ENCODE results near the gene CDCP1. TPM values are rescaled to one million over a fixed set of nuclear protein-coding genes. Genes with fewer than 3 reads are reported as not detected.
"Not testable (repeated sequence)": the region's sequence is repeated elsewhere in the genome, so short reads cannot be mapped to it uniquely, and the experiment has no call there.

Gene CDCP1
- total RNA-seq, 2 donors from 2014 or later = 0.41 to 1.5 TPM

DNA sequence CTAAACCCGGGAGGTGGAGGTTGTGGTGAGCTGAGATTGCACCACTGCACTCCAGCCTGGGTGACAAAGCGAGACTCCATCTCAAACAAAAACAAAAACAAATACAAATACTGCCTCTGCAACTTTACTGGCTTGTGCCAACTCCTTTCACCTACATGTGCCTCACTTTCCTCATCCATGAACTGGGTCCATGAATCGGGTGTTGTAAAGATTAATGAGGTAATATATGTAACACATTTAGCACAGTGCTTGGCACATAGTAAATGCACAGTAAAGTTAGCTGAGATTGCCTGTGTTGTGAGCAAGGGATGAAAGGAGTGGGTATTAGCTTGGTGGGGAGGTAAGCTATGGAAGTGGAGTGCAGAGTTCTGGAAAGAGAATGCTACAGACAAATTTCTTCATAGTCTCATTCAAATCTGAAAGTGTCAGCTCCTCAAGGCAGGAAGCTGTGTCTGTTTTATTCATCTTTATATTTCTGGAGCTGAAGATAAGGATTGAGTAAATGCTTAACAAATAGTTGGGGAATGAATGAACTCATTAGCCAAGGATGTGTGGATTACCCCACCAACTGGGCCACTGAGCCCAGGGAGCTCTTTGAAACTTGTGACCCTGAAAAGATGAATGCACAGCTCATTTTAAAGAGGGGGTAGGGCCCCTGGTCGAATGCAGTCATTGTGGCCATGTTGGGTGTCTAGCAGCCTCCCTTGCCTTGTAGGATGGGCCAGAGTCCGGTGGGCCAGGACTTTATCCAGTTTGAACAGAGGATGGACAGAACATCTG, 7.7 kb upstream of the CDCP1 start:
- DNase-seq (ENCODE audit: low spot score in 2 of 2) = no peak
- H3K36me3 Mint-ChIP-seq = peaks cover 13 to 17% of the 10 kb centered on the region in 2 donors
- no peak overlapping the region for H3K27ac Mint-ChIP-seq
- H3K9me3 Mint-ChIP-seq = peaks cover 15 to 17% of the 10 kb centered on the region in 2 donors
- ATAC-seq = no peak

GRCh38 chr3:45152307-45152706, 6.1 kb upstream of the CDCP1 start:
- DNase-seq (ENCODE audit: low spot score in 2 of 2) = no peak
- ATAC-seq = no peak
- H3K36me3 Mint-ChIP-seq = peaks cover 13 to 17% of the 10 kb centered on the region in 2 donors
- no peak overlapping the region for H3K27ac Mint-ChIP-seq
- H3K9me3 Mint-ChIP-seq = peaks cover 15 to 17% of the 10 kb centered on the region in 2 donors

GRCh38 chr3:45151100-45151499, 4.9 kb upstream of the CDCP1 start:
- Mint-ChIP-seq H3K9me3 (peaks cover 15 to 17% of the 10 kb centered on the region in 2 donors), H3K27ac (no peak overlapping the region), H3K36me3 (peaks cover 13 to 24% of the 10 kb centered on the region in 2 donors)
- no peak for ATAC-seq
- DNase-seq (ENCODE audit: low spot score in 2 of 2) = no peak

DNA sequence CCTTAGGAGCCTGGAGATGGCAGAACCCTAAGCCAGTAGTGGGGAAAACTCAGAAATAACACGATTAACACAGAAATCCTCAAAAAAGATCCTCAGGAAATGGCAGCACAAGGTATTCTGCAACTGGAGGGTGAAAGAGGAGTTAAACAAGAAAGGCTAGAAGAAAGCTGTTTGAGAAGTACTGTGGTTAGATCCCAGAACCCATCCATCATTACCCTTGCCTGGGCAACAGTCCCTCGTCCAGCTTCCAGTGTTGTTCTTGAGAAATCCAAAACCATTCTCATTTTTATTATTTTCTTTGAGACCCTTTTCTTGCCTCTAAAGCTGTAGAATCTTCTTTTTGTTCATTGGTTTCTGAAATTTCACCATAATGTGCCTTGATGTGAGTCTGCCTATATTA, 2.7 kb upstream of the CDCP1 start:
- DNase-seq (ENCODE audit: low spot score in 2 of 2) (no peak), ATAC-seq (no peak)
- H3K36me3 Mint-ChIP-seq = peaks cover 13 to 24% of the 10 kb centered on the region in 2 donors
- peaks cover 15 to 17% of the 10 kb centered on the region in 2 donors for H3K9me3 Mint-ChIP-seq
- no peak overlapping the region for H3K27ac Mint-ChIP-seq

GRCh38 chr3:45145223-45145622, 955 bp downstream of the CDCP1 start:
- peaks cover 5% of the 10 kb centered on the region in 2 donors for H3K9me3 Mint-ChIP-seq
- no peak for DNase-seq (ENCODE audit: low spot score in 2 of 2)
- no peak for ATAC-seq
- peaks cover 5 to 14% of the 10 kb centered on the region in 2 donors for H3K36me3 Mint-ChIP-seq
- H3K27ac Mint-ChIP-seq = no peak overlapping the region

- no peak for ATAC-seq
- DNase-seq (ENCODE audit: low spot score in 2 of 2) = no peak
- no peaks in the 10 kb centered on the region for H3K9me3 Mint-ChIP-seq
- no peak overlapping the region for H3K27ac Mint-ChIP-seq
- H3K36me3 Mint-ChIP-seq = peaks cover 0 to 8% of the 10 kb centered on the region in 2 donors
Observed at GRCh38 chr3:45143673-45144671, 2.2 kb downstream of the CDCP1 start.

DNA sequence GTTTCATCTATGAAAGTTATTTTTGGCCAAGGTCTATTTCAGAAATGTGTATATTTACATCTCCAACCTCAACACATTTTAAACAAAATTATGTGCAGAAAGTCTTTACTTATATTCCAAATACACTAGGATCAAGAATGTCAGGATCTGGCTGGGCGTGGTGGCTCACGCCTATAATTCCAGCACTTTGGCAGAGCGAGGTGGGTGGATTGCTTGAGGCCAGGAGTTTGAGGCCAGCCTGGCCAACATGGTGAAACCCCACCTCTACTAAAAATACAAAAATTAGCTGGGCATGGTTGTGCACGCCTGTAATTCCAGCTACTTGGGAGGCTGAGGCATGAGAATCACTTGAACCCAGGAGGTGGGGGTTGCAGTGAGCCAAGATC, 5.4 kb downstream of the CDCP1 start:
- not testable (repeated sequence) for H3K9me3 Mint-ChIP-seq; ATAC-seq; H3K36me3 Mint-ChIP-seq; DNase-seq (ENCODE audit: low spot score in 2 of 2); H3K27ac Mint-ChIP-seq

- DNase-seq (ENCODE audit: low spot score in 2 of 2) (no peak), ATAC-seq (no peak)
- no peaks in the 10 kb centered on the region for H3K9me3 Mint-ChIP-seq
- H3K36me3 Mint-ChIP-seq = no peaks in the 10 kb centered on the region
- H3K27ac Mint-ChIP-seq = no peak overlapping the region
Observed at GRCh38 chr3:45140141-45140769, 5.9 kb downstream of the CDCP1 start.

- H3K27ac Mint-ChIP-seq = no peak overlapping the region
- H3K9me3 Mint-ChIP-seq = no peaks in the 10 kb centered on the region
- DNase-seq (ENCODE audit: low spot score in 2 of 2) = no peak
- H3K36me3 Mint-ChIP-seq = no peaks in the 10 kb centered on the region
- no peak for ATAC-seq
Observed at GRCh38 chr3:45139372-45140140, 6.6 kb downstream of the CDCP1 start.

- DNase-seq (ENCODE audit: low spot score in 2 of 2) (no peak), ATAC-seq (no peak)
- Mint-ChIP-seq H3K27ac (no peak overlapping the region), H3K9me3 (no peaks in the 10 kb centered on the region), H3K36me3 (no peaks in the 10 kb centered on the region)
Observed at GRCh38 chr3:45137656-45138181, 8.5 kb downstream of the CDCP1 start.

- no peak overlapping the region for H3K27ac Mint-ChIP-seq
- H3K36me3 Mint-ChIP-seq = no peaks in the 10 kb centered on the region
- ATAC-seq = no peak
- H3K9me3 Mint-ChIP-seq = no peaks in the 10 kb centered on the region
- no peak for DNase-seq (ENCODE audit: low spot score in 2 of 2)
Observed at GRCh38 chr3:45135959-45136358, 10.2 kb downstream of the CDCP1 start.

DNA sequence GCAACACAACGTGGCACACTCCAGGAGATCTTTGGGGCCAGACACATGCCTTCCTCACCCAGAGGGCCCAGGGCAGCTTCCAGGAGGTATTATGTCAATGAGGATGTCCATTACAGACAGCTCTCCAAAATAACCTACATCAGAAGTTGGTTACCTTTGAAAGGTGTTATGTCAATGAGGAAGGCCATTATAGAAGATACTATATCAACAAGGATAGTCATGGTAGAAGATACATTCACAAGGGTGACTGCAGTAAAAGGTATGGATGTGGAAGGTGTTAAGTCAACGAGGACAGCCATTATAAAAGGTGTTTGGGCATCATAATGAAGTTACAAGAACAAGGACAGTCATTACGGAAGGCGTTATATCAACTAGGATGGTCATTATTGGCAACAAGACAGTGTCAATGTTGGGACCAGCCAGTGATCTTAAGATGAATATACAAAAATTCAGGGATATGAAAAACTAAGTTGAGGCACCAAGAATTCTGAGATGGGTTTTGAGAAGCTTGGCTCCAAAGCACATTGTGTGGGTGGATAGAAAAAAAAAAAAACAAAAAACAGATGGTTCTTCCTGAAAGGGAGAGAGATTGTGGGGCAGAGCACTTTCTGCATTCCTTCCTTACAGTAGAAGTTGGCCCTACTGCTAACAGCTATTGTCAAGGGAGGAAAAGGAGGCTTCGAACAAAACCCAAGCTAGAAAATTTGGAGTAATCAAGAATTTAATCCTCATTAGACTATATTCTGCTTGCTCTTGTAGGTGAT, 11.2 kb downstream of the CDCP1 start:
- Mint-ChIP-seq H3K36me3 (no peaks in the 10 kb centered on the region), H3K27ac (no peak overlapping the region), H3K9me3 (no peaks in the 10 kb centered on the region)
- DNase-seq (ENCODE audit: low spot score in 2 of 2) (no peak), ATAC-seq (no peak)

DNA sequence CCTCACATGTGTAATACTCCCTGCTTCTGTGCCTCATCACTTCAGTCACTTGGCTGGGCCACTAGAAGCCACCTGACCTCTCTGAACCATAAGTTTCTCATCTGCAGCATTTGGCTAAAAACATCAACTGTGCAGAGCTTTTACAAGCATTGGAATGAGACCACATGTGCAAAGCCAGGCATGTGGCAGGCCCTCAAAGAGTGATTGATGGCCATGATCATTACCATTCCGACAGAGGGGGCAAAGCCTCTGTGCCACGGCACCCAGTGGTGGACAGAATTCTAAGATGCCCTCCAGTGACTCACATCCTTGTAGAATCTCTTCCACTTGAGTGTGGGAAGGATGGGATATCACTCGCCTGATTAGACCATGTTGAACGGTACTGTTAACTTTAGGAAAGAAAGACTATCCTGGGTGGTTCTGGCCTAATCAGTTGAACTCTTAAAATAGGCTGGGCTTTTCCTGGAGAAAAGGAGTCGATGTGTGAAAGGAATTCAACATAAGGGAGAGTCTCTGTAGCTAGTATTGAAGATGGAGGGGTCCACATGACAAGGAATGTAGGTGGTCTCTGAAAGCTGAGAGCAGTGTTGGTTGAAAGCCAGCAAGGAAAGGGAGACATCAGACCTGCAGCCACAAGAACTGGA, 13.5 kb downstream of the CDCP1 start:
- Mint-ChIP-seq H3K36me3 (no peaks in the 10 kb centered on the region), H3K9me3 (no peaks in the 10 kb centered on the region), H3K27ac (no peak overlapping the region)
- DNase-seq (ENCODE audit: low spot score in 2 of 2) = no peak
- no peak for ATAC-seq

GRCh38 chr3:45131201-45131600, 15.0 kb downstream of the CDCP1 start:
- ATAC-seq = no peak
- H3K36me3 Mint-ChIP-seq = no peaks in the 10 kb centered on the region
- H3K27ac Mint-ChIP-seq = no peak overlapping the region
- DNase-seq (ENCODE audit: low spot score in 2 of 2) = no peak
- H3K9me3 Mint-ChIP-seq = no peaks in the 10 kb centered on the region

DNA sequence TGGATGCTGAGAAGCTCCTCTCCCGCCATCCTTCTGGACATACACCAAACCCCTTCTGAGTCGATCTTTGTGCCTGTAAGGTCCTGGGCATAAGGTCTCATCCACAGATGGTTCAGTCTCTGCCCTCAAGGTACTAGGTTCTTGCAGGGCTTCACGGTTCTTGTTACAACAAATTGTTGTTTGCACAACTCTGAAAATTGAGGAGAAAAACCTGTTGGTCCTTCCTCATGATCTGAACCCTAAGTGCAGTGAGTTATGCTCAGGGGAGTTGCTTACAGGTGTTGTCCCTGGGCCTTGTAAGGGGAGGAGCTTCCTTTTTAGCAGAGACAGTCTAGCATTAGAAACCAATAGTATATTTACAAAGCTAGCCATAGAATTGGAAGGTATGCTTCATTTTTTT, 15.7 kb downstream of the CDCP1 start:
- Mint-ChIP-seq H3K9me3 (no peaks in the 10 kb centered on the region), H3K36me3 (no peaks in the 10 kb centered on the region), H3K27ac (no peak overlapping the region)
- ATAC-seq (no peak), DNase-seq (ENCODE audit: low spot score in 2 of 2) (no peak)

All from activated naive CD4-positive, alpha-beta T cell treated with anti-CD3 and anti-CD28 coated beads, Interleukin-2, amount 50 U/mL, for 72 hours (primary cell).